Stimulated activated CD4-positive, alpha-beta T cell treated with anti-CD3 and anti-CD28 coated beads, Interleukin-2, amount 100 ng/mL, for 24 hours (primary cell): ENCODE measurements around the gene KRT33B.

Source experiments
- DNase-seq, 2 donors: peaks; one replicate each; pipeline ENCODE4 v3.0.0-alpha.2; 2020

The KRT33B gene

DNA sequence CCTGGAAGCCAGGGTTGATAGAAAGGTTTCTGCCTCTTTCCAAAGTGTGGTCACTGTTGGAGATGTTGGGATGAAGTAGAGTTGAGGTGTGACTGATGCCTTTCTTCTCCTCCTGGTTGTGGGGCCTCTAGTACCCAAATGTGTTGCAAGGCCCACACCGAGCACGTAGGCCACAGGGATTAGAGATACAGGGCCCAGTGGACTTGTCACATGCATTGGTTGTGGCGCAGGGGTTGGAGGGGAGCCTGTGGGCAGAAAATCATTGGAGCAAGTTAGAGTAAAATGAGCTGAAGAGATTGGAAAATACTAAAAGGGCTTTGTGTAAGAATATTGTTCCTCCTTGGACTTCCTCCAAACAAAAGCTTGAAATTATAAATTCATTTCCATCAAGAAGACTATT lies 23.6 kb downstream of the KRT33B start:
- DNase-seq = no peak

DNA sequence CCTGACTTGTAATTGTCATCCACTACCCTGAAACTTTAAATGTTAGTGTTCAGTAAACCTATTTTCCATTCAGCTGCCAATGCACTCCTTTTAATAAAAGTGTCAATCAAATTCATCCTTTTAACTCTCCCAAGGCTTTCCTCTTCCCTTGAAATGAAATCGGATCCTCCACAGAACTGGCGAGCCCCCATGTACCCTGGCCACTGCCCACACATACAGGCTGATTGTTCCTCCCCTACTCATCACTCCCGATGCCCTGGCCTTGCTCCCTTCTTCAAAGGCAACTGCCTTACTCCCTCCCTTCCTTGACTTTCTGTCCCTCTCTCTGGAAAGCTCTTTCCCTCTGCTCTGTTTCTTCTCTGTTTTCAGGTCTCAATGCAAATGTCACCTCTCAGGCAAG lies 26.6 kb downstream of the KRT33B start:
- no peak for DNase-seq

DNA sequence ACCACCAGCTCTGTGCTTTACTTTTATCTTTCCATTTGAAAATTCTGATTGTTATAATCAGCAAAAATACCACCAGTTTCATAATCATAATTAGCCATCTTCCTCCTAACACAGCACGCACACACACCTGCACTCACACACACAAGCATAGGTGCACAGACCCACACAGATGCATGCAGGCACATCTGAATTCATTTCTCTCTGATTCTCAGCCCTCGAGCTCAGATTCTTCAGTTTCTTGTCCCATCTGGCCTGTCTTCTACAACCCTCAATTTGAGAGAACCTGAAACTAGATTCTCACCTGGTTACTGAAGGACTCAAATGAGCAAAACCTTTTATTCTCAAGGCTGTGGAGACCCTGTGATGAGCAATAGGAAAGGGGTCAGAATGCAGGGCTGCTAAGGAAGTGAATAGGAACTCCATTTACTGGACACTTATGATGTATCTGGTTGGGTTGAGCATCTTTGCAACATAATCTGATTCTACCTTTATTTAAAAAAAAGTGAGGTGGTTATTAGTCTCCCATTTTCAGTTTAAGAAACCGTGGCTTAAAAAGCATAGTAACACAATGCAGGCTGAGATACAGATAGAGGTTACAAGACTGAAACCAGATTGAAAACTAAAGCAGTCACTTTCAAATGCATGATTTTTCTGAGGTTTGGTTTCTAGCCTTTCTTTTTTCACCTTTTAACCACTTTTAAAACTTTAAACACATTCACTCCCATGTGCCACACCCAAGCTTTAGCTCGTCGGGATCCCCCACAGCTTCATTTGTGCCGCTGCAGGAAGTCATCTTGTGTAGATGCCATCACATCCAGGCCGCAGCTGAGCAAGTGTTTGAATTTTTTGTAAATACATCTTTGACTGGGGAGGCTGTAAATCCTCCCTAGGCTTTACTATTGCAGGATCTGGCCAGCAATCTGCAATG lies 28.4 kb downstream of the KRT33B start:
- DNase-seq = peak in 1 of 2 donors; percentile 52

DNA sequence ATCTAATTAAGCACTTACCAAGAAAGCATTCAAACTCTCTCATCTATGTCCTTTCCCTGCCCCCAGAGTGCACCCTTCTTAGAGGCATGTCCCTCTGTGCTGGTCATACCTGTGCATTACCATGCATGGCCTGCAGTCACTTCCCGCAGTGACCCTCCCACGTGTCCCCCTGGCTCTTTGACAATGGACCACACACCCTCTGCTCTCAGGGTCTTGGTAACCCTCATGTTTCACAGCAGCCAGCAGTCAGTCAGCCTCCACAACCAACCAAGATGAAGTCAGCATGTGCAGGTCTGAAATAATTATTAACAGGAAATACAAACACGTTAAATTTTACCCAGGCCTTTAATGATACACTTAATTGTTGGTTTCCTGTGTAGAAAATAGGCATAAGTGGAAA lies 29.1 kb downstream of the KRT33B start:
- no peak for DNase-seq

DNA sequence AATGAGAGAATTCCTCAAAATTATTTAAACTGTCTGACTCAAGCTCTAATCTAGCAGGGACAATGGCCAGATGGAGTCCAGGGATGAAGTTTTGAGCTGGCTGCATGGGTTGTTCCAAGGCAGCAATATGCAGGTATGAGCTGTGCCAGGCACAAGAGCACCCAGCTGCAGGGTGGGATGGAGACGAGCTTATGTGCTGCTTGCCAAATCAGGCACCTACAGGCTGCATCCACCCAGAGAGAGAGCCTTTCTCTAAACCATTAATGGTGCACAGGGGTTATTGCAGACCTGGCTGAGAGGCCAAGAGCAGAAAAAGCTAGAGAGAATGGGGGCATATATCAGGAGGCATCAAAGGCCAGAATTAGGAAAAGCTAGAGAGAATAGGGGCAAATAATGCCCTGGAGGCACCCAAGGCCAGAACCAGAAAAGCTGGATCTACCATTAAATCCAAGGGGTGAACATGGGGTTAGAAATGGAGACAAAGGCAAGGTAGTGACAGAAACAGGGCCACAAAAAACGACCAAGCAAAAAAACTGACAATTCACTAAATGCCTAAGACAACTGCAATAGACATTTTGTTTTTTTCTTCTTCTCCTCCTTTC lies 29.9 kb downstream of the KRT33B start:
- DNase-seq = no peak

DNA sequence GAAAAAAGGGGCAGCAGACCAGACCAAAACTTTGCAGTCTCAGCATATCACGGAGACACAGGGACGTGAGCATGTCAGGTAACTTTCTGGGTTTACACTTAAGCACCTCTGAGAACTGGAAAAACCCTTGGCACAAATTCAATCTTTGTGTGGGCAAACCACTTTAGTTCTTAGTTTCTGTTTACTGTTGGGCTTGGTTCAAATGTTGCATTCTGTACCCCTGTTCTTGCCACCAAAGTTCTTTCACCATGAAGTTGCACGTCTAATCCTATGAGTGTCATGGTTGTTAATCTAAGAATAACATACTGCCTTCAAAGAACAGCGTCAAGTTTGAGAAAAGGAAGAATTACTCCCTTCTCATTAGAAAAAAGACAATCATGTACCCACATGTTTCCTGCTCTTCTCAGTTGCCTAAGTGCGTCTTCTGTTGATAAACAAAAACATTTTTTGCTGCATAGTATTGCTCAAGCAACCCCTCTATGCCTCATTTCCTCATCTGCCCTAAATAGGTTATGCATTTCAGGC lies 30.6 kb downstream of the KRT33B start:
- DNase-seq = no peak

DNA sequence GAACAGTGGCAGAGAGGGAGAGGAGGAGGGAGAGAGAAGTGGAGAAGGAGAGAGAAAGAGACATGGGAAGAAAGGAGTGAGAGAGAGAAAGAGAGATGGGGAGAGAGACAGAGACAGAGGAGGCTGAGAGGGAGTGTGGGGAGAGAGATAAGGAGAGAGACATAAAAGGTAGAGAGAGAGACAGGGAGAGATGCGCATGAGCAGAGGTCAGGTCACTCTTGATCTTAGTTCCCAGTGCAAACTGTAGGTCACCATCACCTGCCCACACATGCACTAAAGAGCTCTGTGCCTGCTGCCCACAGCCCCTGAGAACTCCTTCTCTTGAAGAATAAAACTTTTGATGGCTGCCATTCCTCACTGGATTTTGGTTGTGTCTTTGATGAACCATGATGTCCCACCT lies 33.9 kb downstream of the KRT33B start:
- DNase-seq = no peak

DNA sequence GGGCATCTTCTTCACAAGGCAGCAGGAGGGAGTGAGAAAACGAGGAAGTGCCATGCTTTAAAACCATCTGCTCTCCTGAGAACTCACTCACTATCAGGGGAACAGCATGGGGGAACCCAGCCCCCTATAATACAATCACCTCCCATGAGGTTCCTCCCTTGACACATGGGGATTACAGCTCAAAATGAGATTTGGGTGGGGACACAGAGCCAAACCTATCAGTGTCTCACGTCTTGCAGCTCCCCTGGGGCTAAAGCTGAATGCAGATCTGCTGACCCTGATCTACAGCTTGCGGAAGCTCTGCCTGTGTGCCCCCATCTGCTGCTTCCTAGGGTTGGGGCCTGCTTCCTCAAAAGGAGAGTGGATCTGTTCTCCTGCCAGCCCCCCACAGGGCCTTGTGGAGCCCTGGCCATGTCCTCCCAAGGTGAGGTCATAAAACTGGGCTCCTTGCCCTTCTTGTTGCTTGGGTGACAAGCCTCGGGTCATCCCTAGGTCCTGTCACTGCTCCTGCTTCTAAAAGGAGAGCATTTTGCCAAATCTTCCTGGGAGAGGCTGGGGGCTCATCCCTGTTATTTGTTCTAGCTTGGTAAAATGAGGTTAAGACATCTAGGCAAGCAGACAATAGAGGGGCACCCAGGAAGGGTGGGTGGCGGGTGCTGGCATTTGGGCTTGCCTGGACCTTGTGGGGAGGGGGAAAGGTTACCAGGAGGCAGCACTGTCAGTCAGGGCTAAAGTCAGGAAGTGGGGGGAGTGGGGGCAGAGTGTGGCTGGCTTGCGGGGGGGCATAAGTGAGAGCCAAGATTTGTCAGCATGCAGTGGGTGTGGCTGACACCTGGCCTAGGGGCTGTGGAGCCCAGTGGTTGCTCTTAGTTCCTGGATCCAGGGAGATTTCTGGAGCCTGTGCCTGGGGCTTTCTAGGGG lies 35.0 kb downstream of the KRT33B start:
- DNase-seq = no peak

DNA sequence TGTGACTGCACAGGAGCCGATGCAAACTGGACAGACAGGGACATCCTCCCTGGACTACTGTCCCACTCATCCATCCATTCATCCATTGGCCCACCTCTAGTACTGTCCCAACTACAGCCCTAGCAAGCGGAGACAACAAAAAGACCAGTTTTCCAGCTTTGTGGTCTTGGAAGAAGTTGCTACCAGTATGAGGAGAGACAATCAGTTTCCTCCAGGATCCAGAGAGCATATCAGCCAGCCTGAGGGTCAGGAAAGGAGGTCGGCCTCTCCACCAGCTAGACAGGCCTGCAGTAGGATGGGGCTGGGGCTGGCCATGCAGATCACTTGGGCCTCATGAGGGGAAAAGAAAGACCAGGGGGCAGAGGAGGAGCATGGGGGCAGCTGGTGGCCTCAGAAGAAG lies 35.8 kb downstream of the KRT33B start:
- DNase-seq = no peak

DNA sequence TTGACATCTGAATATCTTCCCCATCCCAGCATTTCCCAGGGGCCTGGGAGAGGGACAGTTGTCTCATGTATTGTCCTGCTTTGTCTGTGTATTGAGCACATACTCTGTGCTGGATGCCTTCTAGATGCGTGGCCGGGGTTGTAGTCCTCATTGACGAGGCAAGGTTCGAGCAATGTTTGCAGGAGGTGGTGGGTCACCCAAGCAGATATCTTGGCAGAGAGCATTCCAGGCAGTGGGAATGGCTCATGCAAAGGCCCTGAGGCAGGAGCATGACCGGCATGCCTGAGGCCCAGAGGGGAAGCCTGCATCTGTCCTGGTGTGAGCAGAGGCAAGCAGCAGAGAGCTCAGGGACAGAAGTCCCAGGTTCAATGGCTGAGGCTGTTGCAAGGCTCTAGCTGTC lies 36.5 kb downstream of the KRT33B start:
- DNase-seq = no peak

DNA sequence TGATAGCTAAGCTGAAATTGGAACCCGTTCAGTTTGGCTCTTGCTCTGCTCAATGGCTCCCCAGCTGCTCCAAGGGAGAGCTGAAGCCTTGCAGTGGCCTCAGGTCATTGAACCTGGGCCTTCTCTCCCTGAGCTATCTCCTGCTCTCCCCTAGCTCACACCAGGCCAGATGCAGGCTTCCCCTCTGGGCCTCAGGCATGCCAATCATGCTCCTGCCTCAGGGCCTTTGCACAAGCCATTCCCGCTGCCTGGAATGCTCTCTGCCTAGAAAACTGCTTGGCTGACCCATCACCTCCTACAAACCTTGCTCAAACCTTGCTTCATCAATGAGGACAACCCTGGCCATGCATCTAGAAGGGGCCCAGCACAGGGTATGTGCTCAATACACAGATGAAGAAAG lies 37.4 kb downstream of the KRT33B start:
- DNase-seq = no peak

DNA sequence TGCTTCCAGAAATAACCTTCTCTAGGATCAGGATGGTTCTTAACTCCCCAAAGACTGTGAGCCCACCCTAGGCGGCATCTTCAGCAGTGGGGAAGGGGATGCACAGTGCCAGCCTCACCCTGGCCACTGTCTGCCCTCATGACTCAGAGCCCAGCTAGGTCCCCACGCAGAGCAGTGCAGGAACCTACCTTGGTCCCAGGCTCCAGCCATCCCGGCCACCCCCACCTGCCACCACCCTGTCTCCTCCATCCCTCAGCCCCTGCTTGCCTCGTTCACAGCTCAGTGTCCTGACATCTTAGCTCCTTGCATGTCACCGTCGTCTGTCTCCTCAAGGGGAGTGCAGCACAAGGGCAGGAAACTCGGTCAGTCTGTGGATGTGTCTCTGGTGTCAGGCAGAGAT lies 38.0 kb downstream of the KRT33B start:
- no peak for DNase-seq

DNA sequence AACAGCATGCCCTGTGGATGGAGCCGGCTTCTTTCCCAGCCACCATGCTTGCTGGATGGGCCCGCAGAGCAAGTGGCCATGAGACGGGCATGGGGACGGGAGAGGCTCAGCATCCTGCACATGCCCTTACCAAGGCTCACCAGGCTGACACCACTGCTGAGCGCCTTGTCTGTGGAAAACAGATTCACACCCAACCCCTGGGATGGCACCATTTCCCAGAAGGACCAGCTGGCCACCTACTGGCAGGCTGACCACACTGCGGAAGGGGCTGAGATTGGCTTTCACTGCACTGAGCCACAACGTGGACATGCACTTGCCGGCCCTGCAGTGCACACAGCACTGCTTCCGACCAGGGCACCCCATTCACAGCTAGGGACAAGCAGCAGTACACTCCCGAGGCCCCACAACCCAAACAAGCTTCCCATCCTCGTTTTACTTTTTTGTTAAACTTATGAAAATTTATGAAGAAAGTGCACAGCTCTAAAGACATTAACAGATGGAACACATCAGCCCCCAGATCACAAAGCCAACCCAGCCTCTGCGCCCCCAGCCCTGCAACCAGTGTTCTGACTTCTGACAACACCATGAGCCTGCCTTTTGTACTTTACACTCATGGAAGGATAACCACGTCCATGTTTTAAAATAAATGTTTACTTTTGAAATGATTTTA lies 40.2 kb downstream of the KRT33B start:
- peak in 1 of 2 donors; percentile 42 for DNase-seq

DNA sequence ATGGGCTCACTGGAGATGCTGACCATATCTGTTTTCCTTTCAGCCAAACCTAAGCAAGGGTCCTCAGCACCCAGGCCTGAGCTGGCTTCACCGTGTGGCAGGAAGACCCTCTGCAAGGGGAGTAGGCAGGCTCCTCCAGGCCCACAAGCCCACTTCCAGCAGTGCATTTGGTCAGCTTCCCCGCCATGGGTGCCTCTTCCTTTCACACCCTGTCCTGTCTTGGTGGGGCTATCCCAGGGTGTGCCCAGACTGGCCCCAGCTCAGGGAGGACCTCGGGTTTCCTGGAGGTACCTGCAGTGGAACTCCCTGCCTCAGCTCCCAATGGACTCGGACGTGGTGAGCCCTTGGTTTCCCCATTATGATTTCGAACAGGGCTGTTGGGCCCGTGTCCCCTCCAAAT lies 41.4 kb downstream of the KRT33B start:
- DNase-seq = no peak

DNA sequence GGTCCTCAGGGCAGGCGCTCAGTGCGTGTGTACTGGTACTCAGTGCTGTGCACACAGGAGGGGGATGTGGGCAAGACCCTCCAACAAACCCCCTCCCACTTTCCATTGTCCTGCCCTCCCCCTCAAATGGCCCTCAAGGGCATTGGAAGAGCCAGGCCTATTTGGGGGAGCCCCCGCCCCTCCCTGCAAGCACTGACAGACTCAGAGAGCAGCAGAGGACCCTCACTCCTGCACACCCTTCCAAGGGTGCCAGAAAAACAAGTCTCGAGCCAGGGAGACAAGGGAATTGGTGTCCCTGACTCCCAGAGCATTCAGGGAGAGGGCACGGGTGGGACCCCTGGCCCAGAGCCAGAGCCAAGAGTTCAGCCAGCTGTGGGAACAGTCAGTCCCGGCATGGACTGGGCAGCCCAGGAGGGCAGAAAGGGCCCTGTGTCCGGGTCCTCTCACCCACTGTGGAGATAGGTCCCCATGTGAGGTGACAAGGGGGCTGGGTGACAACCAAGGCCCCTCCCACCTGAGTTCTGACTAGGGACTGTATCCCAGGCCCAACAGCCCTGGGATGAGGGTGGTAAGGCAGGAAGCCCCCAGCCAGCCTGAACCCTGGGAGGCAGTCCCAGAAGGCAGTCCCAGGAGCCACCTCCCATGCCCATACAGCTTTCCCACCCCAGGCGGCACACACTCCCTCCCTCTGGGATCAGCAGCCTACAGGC lies 42.0 kb downstream of the KRT33B start:
- no peak for DNase-seq

DNA sequence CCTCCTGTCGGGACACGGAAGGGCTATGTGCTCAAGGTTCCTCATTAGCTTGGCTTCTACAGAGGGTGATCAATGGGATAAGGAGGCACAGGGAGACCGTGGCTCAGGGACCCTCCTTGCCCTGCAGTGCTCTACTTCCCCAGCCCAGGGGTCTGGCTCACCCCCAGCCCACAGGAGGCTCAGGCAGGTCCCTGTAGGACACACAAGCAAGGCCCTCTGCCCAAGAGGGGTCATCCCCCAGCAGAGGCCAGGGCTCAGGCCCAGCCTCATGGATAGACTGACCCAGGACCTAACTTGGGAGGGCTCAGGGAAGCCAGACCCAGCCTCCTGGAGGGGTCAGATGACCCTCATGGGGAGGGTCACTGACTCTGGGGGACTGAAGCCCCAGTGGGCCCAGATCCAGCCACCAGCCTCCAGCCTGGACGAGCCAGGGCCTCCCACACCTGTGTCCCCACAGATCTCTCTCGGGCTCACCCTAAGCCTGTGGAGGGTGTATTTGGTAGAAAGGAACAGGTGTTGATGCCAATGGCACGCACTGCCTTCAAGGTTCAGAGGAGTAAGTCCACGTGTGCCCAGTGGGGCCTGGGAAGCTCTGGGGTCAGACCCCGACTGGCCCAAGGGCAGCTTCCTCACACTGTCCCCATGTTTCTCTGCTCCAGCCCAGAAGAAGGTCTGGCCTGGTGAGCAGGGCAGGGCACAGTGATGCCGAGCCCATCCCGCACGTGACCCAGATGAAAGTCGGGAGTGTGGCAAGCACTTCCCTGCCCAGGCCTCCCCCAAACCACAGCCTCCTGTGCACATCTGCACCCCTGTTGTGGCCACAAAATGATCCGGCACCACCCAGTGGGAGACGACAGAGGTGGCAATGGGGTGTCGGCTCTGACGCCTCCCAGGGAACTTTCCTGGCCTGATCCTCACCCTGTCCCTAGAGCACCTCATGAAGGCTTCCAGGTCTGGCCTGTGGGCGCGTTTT lies 43.2 kb downstream of the KRT33B start:
- no peak for DNase-seq

DNA sequence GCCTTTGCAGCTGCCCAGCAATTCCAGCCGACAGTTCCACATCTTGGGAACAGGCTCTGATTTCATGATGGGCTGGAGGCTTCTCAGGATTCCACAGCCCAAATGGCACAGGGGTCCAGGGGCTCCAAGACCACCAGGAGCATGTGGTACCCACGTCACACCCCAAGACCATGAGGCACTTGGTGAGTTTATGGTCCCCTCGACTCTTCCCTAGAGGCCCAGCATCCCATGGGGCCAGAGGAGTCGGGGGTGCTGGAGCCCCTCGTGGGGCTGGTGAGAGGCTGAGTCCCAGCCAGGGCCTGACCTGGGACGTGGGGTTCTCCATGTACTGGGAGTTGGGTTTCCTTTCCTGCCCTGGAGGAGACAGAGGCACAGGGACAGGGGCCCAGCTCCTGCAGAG lies 44.0 kb downstream of the KRT33B start:
- DNase-seq = no peak

DNA sequence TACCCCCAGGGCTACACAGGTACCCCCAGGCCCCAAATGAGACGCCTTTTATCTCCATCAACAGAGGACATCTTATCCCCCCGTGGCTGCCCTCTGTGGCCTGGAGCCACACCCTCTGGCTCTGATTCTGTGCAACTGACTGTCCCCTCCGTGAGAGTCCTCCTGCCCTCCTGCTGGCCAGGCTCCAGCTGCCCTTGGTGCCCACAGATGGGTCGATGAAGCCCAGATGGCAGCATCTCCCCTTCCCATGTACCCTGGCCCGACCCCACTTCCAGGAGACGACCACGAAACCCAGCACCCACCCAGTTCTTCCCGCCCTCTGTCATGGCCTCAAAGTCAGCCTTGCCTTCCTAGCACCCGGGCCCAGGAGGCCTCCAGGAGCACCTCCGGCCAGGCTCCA lies 44.5 kb downstream of the KRT33B start:
- no peak for DNase-seq

DNA sequence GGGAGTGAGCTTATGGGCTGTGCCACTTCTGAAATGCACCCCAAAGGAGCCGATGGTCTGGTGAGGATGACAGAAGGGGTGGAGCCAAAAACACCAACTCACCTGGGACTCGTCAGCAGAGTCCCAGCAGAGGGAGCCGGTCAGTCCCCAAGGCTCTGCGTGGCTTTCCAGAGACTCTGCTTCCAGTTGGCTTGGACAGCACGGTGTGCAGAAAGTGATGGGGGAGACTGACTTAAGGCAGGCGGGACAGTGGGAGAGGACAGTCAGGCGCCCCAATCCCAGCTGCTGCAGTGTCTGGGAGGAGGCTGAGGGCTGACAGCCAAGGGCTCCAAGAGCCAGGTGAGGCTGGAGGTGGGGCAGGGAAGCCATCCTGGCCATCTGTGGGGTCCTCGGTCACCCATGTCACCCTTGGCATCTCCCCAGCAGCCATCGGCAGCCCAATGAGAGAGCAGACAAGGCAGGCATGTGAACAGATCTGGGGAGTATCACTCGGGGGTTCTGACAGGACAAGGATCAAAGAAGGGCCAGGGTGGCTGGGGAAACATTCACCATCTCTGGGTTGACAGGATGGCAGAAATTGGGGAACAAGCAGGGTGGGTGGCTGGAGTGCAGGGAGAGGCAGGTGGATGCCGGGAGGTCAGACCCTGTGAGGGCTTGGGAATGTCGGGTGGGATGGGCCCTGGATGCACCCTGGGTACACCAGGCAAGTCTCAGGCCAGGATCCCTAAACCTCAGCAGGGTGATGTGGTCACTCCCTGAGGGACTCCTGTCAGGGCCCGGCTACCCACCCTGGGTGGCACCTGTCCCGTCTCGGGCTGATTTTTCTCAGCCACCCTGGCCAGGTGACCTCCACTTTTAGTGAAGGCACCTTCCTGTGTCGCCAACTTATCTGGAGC lies 45.2 kb downstream of the KRT33B start:
- peak in 1 of 2 donors; percentile 18 for DNase-seq
